ENCODE measurements around the gene MAPK12.

DNA sequence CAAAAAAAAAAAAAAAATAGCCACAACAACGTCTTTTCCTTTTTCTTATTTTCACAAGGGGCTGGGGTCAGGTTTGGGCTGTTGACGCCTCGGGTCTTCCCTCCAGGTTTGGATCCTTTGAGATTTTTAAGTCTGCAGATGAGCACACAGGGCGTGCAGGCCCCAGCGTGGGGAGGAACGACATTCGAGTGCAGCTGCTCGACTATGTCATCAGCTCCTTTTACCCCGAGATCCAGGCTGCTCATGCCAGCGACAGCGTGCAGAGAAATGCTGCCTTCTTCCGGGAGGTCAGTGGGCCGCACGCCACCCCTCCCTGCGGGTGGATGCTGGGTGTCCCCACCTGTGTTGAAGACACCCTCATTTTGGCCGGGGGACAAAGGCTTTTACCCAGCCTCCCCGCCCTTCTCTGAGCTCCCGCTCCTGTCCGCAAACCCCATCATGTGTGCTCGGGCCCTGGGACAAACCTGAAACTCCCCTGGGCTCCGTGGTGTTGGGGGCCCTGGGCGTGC lies 53.0 kb downstream of the MAPK12 start:
- TF ChIP-seq ATF6 (CRISPR knock-in tag; IDR thresholded peaks at IDR 0.05) (no peak), WHSC1 (IDR thresholded peaks at IDR 0.05; ENCODE audit: low read length) (no peak)
- TF ChIP-seq, protein P1, sequence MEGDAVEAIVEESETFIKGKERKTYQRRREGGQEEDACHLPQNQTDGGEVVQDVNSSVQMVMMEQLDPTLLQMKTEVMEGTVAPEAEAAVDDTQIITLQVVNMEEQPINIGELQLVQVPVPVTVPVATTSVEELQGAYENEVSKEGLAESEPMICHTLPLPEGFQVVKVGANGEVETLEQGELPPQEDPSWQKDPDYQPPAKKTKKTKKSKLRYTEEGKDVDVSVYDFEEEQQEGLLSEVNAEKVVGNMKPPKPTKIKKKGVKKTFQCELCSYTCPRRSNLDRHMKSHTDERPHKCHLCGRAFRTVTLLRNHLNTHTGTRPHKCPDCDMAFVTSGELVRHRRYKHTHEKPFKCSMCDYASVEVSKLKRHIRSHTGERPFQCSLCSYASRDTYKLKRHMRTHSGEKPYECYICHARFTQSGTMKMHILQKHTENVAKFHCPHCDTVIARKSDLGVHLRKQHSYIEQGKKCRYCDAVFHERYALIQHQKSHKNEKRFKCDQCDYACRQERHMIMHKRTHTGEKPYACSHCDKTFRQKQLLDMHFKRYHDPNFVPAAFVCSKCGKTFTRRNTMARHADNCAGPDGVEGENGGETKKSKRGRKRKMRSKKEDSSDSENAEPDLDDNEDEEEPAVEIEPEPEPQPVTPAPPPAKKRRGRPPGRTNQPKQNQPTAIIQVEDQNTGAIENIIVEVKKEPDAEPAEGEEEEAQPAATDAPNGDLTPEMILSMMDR (IDR thresholded peaks at IDR 0.05 in 2 of 3, conservative IDR thresholded peaks at IDR 0.05 in 1 of 3; ENCODE audit: insufficient read depth in 2 of 3, low read depth in 1 of 3, low read length in 3 of 3) = no peak
